ENCODE data around the gene DDHD1. TPM values are rescaled to one million over a fixed set of nuclear protein-coding genes. Genes with fewer than 3 reads are reported as not detected.

The DDHD1 gene
- total RNA-seq, 2 donors from 2014 or later = 77.1 to 80.4 TPM

DNA sequence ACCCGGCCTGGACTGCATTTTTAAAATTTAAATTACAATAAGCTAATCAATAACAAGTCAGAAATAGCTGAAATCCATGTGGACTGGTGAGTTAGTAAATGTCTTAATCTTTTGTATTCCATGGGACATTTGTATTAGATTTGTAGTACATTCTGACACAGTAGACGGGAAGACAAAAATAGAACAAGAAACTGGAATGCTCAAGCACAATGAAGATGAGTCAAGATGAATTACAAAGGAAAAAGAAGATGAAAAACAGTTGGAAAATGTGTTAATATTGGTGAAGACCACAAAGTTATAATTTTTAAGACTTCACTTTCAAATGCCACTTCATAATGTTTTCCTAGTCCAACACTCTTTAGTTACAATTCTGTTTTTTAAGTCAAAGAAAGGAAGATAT lies 104.5 kb downstream of the DDHD1 start:
- no peak for ATAC-seq
- H3K36me3 Mint-ChIP-seq (ENCODE audit: low read depth) = peaks cover 13% of the 10 kb centered on the region
- no peaks in the 10 kb centered on the region for H3K9me3 ChIP-seq (ENCODE audit: control insufficient read depth, low read length, poor library complexity, severe bottlenecking)
- no peak for DNase-seq
- H3K27ac Mint-ChIP-seq = no peak overlapping the region
- no peaks in the 10 kb centered on the region for H3K4me1 Mint-ChIP-seq
- H3K27me3 Mint-ChIP-seq = no peaks in the 10 kb centered on the region
- no peak overlapping the region for H3K4me3 Mint-ChIP-seq

- Mint-ChIP-seq H3K4me3 (no peak overlapping the region), H3K36me3 (ENCODE audit: low read depth) (peaks cover 18% of the 10 kb centered on the region)
These were observed 105.6 kb downstream of the DDHD1 start for GRCh38 chr14:53047307-53048069.

DNA sequence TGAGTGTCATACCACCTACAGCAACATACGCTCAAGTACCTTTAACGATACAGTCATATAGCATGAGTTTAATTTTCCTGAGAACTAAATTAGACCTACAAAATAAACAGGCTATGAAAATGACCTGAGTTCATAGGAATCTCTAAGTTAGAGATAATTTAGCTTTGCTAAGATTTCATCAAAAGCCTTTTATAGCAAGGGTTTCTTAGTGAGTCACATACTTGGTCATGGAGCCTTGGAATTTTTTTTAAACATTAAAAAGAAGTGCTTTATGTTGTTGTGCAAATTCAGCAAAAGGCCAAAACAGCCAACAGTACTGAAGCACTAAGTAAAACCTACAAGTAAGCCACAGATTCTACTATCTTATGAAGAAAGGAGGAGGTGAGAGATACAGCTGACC lies 108.6 kb downstream of the DDHD1 start:
- H3K36me3 Mint-ChIP-seq (ENCODE audit: low read depth) = peaks cover 23% of the 10 kb centered on the region

More at GRCh38 chr14:53047307-53048069, 105.6 kb downstream of the DDHD1 start:
- ATAC-seq (no peak), DNase-seq (no peak)
- Mint-ChIP-seq H3K4me1 (no peaks in the 10 kb centered on the region), H3K27ac (no peak overlapping the region), H3K27me3 (no peaks in the 10 kb centered on the region)
- no peaks in the 10 kb centered on the region for H3K9me3 ChIP-seq (ENCODE audit: control insufficient read depth, low read length, poor library complexity, severe bottlenecking)

DNA sequence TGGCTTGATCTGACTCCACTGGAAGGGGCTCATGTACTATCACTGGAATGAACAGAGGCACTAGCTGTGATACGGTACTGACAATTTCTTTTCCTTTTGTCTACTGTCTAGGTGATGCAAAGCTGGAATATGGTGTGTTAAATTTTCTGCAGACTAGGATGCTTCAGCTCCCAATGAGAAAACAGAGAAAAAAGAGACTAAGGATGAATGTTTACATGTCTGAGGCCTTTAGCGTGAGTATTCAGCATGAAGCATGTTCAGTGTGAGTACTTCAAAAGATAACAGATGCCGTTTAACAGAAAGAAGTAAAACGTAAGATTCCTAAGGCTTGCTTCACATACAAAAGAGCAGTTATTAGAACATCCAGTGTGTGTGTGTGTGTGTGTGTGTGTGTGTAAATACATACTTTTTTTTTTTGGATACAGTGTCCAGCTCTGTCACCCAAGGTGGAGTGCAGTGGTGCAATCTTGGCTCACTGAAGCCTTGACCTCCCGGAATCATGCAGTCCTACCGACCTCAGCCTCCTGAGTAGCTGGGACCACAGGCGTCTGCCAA lies 110.0 kb downstream of the DDHD1 start:
- no peak overlapping the region for H3K27ac Mint-ChIP-seq
- no peaks in the 10 kb centered on the region for H3K9me3 ChIP-seq (ENCODE audit: control insufficient read depth, low read length, poor library complexity, severe bottlenecking)
- no peak overlapping the region for H3K4me3 Mint-ChIP-seq
- peaks cover 24% of the 10 kb centered on the region for H3K36me3 Mint-ChIP-seq (ENCODE audit: low read depth)
- H3K27me3 Mint-ChIP-seq = no peaks in the 10 kb centered on the region
- DNase-seq (no peak), ATAC-seq (no peak)
- H3K4me1 Mint-ChIP-seq = peaks cover 4% of the 10 kb centered on the region

More for the DNA sequence above, 108.6 kb downstream of the DDHD1 start:
- Mint-ChIP-seq H3K27me3 (no peaks in the 10 kb centered on the region), H3K4me3 (no peak overlapping the region), H3K27ac (no peak overlapping the region), H3K4me1 (no peaks in the 10 kb centered on the region)
- no peaks in the 10 kb centered on the region for H3K9me3 ChIP-seq (ENCODE audit: control insufficient read depth, low read length, poor library complexity, severe bottlenecking)
- ATAC-seq = no peak
- no peak for DNase-seq

DNA sequence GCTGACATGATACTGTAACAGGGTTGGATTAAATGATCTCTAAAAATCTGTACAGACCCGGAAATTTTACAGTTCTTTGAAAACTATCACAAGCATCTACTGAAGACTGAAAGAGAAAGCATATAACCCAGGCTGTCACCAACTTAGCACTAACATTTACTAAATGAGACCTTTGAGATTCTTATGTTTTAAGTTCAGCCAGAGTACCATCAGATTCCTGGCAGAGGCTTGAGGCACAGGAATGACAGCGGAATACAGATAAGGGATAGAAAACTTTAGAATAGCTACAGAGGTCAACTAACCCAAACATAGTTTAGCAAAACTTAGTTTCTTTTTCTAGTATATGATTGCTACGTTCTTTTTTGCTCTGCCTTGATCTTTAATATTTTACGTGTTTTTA lies 110.6 kb downstream of the DDHD1 start:
- Mint-ChIP-seq H3K4me1 (peaks cover 4% of the 10 kb centered on the region), H3K36me3 (ENCODE audit: low read depth) (peaks cover 24% of the 10 kb centered on the region), H3K27ac (no peak overlapping the region)

GRCh38 chr14:53041067-53041466 lies 112.1 kb downstream of the DDHD1 start:
- H3K4me1 Mint-ChIP-seq = peaks cover 4% of the 10 kb centered on the region
- ATAC-seq = no peak
- H3K4me3 Mint-ChIP-seq = no peak overlapping the region
- H3K27ac Mint-ChIP-seq = peak overlapping the region; percentile 29
- no peaks in the 10 kb centered on the region for H3K27me3 Mint-ChIP-seq
- no peak for DNase-seq
- H3K36me3 Mint-ChIP-seq (ENCODE audit: low read depth) = peaks cover 28% of the 10 kb centered on the region
- no peaks in the 10 kb centered on the region for H3K9me3 ChIP-seq (ENCODE audit: control insufficient read depth, low read length, poor library complexity, severe bottlenecking)

More for the DNA sequence above, 110.6 kb downstream of the DDHD1 start:
- Mint-ChIP-seq H3K4me3 (no peak overlapping the region), H3K27me3 (no peaks in the 10 kb centered on the region)
- no peaks in the 10 kb centered on the region for H3K9me3 ChIP-seq (ENCODE audit: control insufficient read depth, low read length, poor library complexity, severe bottlenecking)
- ATAC-seq (no peak), DNase-seq (no peak)

GRCh38 chr14:53038629-53039028 lies 114.5 kb downstream of the DDHD1 start:
- H3K27me3 Mint-ChIP-seq = no peaks in the 10 kb centered on the region
- H3K4me1 Mint-ChIP-seq = peaks cover 4% of the 10 kb centered on the region
- no peak overlapping the region for H3K4me3 Mint-ChIP-seq
- no peak for DNase-seq
- peaks cover 28% of the 10 kb centered on the region for H3K36me3 Mint-ChIP-seq (ENCODE audit: low read depth)
- ATAC-seq = no peak
- no peaks in the 10 kb centered on the region for H3K9me3 ChIP-seq (ENCODE audit: control insufficient read depth, low read length, poor library complexity, severe bottlenecking)
- H3K27ac Mint-ChIP-seq = no peak overlapping the region

DNA sequence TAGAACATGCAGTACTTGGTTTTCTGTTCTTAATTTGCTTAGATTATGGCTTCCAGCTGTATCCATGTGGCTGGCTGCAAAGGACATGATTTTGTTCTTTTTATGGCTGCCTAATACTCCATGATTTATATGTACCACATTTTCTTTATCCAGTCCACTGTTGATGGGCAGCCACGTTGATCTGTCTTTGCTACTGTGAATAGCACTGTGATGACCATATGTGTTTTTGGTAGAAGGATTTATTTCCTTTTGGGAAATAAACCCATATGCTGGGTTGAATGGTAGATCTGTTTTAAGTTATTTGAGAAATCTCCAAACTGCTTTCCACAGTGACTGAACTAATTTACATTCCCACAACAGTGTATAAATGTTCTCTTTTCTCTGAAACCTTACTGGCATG lies 116.1 kb downstream of the DDHD1 start:
- Mint-ChIP-seq H3K27me3 (no peaks in the 10 kb centered on the region), H3K27ac (no peak overlapping the region), H3K4me1 (peaks cover 4% of the 10 kb centered on the region), H3K36me3 (ENCODE audit: low read depth) (peaks cover 23% of the 10 kb centered on the region), H3K4me3 (no peak overlapping the region)
- ATAC-seq (no peak), DNase-seq (no peak)
- H3K9me3 ChIP-seq (ENCODE audit: control insufficient read depth, low read length, poor library complexity, severe bottlenecking) = no peaks in the 10 kb centered on the region

GRCh38 chr14:53035336-53036210 lies 117.5 kb downstream of the DDHD1 start:
- ATAC-seq (no peak), DNase-seq (no peak)
- Mint-ChIP-seq H3K4me1 (peaks cover 6% of the 10 kb centered on the region), H3K27me3 (no peaks in the 10 kb centered on the region), H3K36me3 (ENCODE audit: low read depth) (peaks cover 16% of the 10 kb centered on the region), H3K4me3 (no peak overlapping the region), H3K27ac (no peak overlapping the region)
- H3K9me3 ChIP-seq (ENCODE audit: control insufficient read depth, low read length, poor library complexity, severe bottlenecking) = no peaks in the 10 kb centered on the region

DNA sequence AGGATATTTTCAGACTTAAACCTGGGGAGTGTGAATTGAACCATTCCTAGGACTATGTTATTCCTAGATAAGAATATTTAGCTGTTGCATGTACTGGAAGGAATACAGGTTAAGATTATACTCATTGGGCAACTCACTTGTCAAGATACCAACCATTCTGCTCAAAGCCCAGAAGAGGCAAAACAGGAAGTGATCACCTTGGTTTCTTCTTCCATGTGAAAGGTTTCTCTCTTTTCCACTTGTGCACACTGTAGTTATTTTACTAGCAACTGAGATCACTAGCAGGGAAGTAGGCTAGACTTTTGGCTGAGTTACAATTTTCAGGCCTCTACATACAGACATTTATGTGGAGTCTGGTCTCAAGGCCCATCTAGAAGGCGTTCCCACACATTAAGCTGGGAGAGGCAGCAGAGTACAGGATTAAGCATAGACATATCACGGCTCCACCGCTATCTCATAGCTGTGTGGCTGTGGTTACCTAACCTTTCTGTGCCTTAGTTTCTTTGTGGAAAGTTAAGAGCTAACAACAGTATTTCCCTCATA lies 118.4 kb downstream of the DDHD1 start:
- Mint-ChIP-seq H3K27me3 (no peaks in the 10 kb centered on the region), H3K4me3 (no peak overlapping the region), H3K36me3 (ENCODE audit: low read depth) (peaks cover 10% of the 10 kb centered on the region), H3K27ac (no peak overlapping the region), H3K4me1 (peaks cover 6% of the 10 kb centered on the region)
- ATAC-seq (no peak), DNase-seq (no peak)
- no peaks in the 10 kb centered on the region for H3K9me3 ChIP-seq (ENCODE audit: control insufficient read depth, low read length, poor library complexity, severe bottlenecking)

DNA sequence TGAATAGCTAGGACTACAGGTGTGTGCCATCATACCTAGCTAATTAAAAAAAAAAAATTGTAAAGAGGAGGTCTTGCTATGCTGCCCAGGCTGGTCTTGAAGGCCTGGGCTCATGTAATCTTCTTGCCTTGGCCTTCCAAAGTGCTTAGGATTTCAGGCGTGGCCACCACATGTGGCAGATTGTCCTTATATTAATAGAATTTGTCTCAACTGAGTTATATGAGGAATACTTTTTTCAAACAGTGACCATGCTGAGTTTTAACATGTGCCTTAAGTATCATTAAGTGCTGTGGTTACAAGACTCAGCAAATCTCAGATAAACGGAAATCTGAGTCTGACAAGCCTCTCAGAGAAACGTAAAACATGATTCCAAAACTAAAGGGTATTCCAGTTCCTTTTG lies 119.1 kb downstream of the DDHD1 start:
- H3K27ac Mint-ChIP-seq = no peak overlapping the region
- H3K4me3 Mint-ChIP-seq = no peak overlapping the region
- peaks cover 8% of the 10 kb centered on the region for H3K4me1 Mint-ChIP-seq
- peaks cover 6% of the 10 kb centered on the region for H3K36me3 Mint-ChIP-seq (ENCODE audit: low read depth)
- no peak for ATAC-seq
- no peaks in the 10 kb centered on the region for H3K9me3 ChIP-seq (ENCODE audit: control insufficient read depth, low read length, poor library complexity, severe bottlenecking)
- DNase-seq = no peak
- no peaks in the 10 kb centered on the region for H3K27me3 Mint-ChIP-seq

GRCh38 chr14:53032838-53033390 lies 120.2 kb downstream of the DDHD1 start:
- Mint-ChIP-seq H3K27me3 (no peaks in the 10 kb centered on the region), H3K4me1 (peaks cover 4% of the 10 kb centered on the region), H3K36me3 (ENCODE audit: low read depth) (peaks cover 6% of the 10 kb centered on the region), H3K4me3 (no peak overlapping the region), H3K27ac (no peak overlapping the region)
- H3K9me3 ChIP-seq (ENCODE audit: control insufficient read depth, low read length, poor library complexity, severe bottlenecking) = no peaks in the 10 kb centered on the region
- ATAC-seq (no peak), DNase-seq (no peak)
